ENCODE results near the gene MAP3K6.

Gene MAP3K6

GRCh38 chr1:27306892-27307761, 59.6 kb downstream of the MAP3K6 start:
- Histone ChIP-seq H3K9ac (ENCODE audit: low read depth, low read length) (peak overlapping the region; percentile 28), H3K36me3 (ENCODE audit: insufficient read depth, low read length) (no peaks in the 10 kb centered on the region), H3K9me3 (ENCODE audit: control insufficient read depth, insufficient read depth, low read length) (no peaks in the 10 kb centered on the region), H3K4me1 (ENCODE audit: insufficient read depth, low read length) (peaks cover 14% of the 10 kb centered on the region)

DNA sequence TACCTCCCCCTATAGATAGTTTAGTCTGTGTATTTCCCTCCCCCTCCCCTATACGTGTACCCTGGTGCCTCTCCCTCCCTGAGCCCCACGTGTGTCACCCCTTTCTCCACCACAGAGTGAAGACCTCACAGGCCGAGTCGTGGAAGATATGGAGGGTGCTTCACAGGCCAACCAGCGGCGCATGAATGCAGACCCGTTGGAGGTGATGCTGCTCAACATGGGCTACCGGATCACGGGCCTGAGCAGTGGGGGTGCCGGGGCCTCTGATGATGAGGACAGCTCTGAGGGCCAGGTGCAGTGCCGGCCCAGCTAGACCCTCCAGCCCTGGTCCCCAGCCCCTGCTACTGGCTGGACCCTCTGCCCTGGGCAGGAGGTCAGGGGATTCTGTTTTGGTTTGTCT, 60.7 kb downstream of the MAP3K6 start:
- H3K36me3 ChIP-seq (ENCODE audit: insufficient read depth, low read length), result no peaks in the 10 kb centered on the region
- no peak overlapping the region for H3K9ac ChIP-seq (ENCODE audit: low read depth, low read length)
- no peaks in the 10 kb centered on the region for H3K9me3 ChIP-seq (ENCODE audit: control insufficient read depth, insufficient read depth, low read length)
- peaks cover 24% of the 10 kb centered on the region for H3K4me1 ChIP-seq (ENCODE audit: insufficient read depth, low read length)

Data from ES-I3 (cell line).